Activated B cell treated with CpG ODN at 0.5 μM for 24 hours (primary cell): ENCODE measurements around the gene PAEP. TPM values are rescaled to one million over a fixed set of nuclear protein-coding genes. Genes with fewer than 3 reads are reported as not detected.

ENCODE experiments used
- ATAC-seq: fragments of 200-7000 bp; cut with Tn5 transposase; one replicate; pipeline ENCODE4 v1.10.0; 2021; ENCODE audit warnings: low read depth, mild to moderate bottlenecking, moderate library complexity
- CTCF ChIA-PET: fragments of 350-600 bp; sonication (Branson Sonifier 250); formaldehyde crosslinking; loops from one replicate; lab custom pipeline; 2021; ENCODE audit warnings: antibody characterized with exemption; lab: Charles Lee
- POLR2A ChIA-PET: fragments of 350-600 bp; sonication (Branson Sonifier 250); formaldehyde crosslinking; loops from one replicate; lab custom pipeline; 2021; ENCODE audit warnings: antibody characterized with exemption; lab: Charles Lee
- DNase-seq: peaks from one replicate; pipeline ENCODE4 v3.0.0; 2022
- H3K27ac Mint-ChIP-seq: one replicate; pipeline ENCODE4 v1.8.0; 2020; ENCODE audit warnings: mixed read lengths
- H3K27me3 Mint-ChIP-seq: one replicate; pipeline ENCODE4 v1.8.0; 2021; ENCODE audit warnings: mixed read lengths
- H3K36me3 Mint-ChIP-seq: one replicate; pipeline ENCODE4 v1.8.0; 2021; ENCODE audit warnings: low read depth, mixed read lengths
- H3K4me1 Mint-ChIP-seq: one replicate; pipeline ENCODE4 v1.8.0; 2021; ENCODE audit warnings: mixed read lengths
- H3K4me3 Mint-ChIP-seq: one replicate; pipeline ENCODE4 v1.8.0; 2020; ENCODE audit warnings: mild to moderate bottlenecking, mixed read lengths
- H3K9me3 Mint-ChIP-seq: one replicate; pipeline ENCODE4 v1.8.0; 2020; ENCODE audit warnings: mixed read lengths
- intact Hi-C: fragments of 100-400 bp; cut with micrococcal nuclease; formaldehyde crosslinking; loops from one replicate; pipeline ENCODE4 v1.15.1; 2024
- total RNA-seq: library from RNA; stranded (reverse); gene quantifications from 2 replicates; pipeline ENCODE4 v1.2.3, GENCODE V29; 2022
- TF ChIP-seq, protein P1 (sequence below): fragments of 200-600 bp; IDR thresholded peaks from one replicate; pipeline ENCODE4 v1.8.0; 2022; ENCODE audit warnings: antibody characterized with exemption, mild to moderate bottlenecking

PAEP gene
- total RNA-seq, 1 donor from 2014 or later: not detected

DNA sequence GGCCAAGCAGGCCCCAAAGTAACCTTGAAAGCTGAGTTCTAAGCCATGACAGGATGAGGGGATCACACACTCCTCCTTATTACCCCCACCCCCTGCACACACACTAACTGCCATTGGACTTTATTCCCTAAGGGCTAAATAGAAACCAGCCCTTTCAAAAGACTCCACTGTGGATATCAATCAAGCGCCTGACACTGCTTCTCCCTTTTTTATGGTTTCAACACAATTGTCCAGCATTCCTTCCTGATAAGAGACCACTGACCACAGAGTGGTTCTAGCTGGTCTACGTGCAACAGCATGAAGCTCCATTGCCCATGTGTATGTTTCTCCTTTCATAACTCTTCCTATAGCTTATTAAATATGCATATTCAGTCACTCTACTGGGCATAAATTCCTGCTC is 34.7 kb downstream of the PAEP start:
- Mint-ChIP-seq H3K4me3 (no peak overlapping the region), H3K4me1 (no peaks in the 10 kb centered on the region), H3K27ac (no peak overlapping the region), H3K27me3 (peaks cover 13% of the 10 kb centered on the region), H3K9me3 (peaks cover 2% of the 10 kb centered on the region), H3K36me3 (no peaks in the 10 kb centered on the region)
- TF ChIP-seq, protein P1, sequence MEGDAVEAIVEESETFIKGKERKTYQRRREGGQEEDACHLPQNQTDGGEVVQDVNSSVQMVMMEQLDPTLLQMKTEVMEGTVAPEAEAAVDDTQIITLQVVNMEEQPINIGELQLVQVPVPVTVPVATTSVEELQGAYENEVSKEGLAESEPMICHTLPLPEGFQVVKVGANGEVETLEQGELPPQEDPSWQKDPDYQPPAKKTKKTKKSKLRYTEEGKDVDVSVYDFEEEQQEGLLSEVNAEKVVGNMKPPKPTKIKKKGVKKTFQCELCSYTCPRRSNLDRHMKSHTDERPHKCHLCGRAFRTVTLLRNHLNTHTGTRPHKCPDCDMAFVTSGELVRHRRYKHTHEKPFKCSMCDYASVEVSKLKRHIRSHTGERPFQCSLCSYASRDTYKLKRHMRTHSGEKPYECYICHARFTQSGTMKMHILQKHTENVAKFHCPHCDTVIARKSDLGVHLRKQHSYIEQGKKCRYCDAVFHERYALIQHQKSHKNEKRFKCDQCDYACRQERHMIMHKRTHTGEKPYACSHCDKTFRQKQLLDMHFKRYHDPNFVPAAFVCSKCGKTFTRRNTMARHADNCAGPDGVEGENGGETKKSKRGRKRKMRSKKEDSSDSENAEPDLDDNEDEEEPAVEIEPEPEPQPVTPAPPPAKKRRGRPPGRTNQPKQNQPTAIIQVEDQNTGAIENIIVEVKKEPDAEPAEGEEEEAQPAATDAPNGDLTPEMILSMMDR: no peak
- CTCF ChIA-PET: no interaction called here
- DNase-seq: no peak
- no peak for ATAC-seq
- intact Hi-C loops: no loop called here
- POLR2A ChIA-PET: no interaction called here

DNA sequence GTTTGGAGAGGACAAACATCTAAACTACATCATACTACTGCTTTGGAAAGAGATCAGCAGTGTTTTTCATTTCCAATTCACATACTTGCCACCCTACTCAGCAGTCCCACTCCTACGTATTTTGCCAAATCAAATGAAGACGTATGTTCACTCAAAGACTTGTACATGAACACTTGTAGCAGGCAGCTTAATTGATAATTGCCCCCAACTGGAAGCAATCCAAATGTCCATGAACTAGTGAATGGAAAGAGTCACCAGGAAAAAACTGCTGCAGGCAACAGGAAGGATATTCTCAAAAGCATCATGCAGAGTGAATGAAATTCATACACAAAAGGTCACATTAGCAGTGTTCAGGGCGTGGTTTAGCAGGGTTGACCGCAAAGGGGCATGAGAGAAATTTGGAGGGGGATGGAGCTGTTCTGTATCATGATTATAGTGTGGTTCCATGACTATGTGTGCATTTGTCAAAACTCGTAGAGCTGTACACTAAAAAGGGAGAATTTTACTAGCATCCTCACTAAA is 38.8 kb downstream of the PAEP start:
- ChIA-PET CTCF (no interaction called here), POLR2A (no interaction called here)

DNA sequence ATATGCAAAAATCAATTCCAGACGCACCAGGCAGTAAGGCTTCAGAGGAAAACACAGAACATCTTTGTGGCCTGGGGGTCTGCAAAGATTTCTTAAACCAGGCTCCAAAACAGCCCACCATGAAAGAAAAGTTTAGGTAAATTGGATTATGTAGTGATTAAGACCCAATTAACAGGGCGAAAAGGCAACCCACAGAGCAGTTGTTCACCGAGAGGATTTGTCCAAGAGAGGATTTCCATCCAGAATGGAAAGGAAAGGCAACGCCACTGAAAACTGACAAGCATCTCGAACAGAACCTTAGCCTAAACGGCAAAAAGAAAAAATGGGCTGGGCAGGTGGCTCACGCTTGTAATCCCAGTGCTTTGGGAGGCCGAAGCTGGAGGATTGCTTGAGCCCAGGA is 40.4 kb downstream of the PAEP start:
- DNase-seq (no peak), ATAC-seq (no peak)
- TF ChIP-seq, protein P1: no peak
- Mint-ChIP-seq H3K4me1 (no peaks in the 10 kb centered on the region), H3K27me3 (peaks cover 3% of the 10 kb centered on the region), H3K27ac (no peak overlapping the region), H3K9me3 (no peaks in the 10 kb centered on the region), H3K36me3 (no peaks in the 10 kb centered on the region), H3K4me3 (no peak overlapping the region)
- ChIA-PET POLR2A (no interaction called here), CTCF (no interaction called here)
- intact Hi-C loops: no loop called here

More for the DNA sequence above, 38.8 kb downstream of the PAEP start:
- intact Hi-C loops: no loop called here
- H3K27me3 Mint-ChIP-seq: peaks cover 12% of the 10 kb centered on the region
- DNase-seq: no peak
- TF ChIP-seq, protein P1: no peak
- no peaks in the 10 kb centered on the region for H3K4me1 Mint-ChIP-seq
- no peak for ATAC-seq
- H3K9me3 Mint-ChIP-seq: no peaks in the 10 kb centered on the region
- H3K4me3 Mint-ChIP-seq: no peak overlapping the region
- H3K27ac Mint-ChIP-seq: no peak overlapping the region
- H3K36me3 Mint-ChIP-seq: no peaks in the 10 kb centered on the region

DNA sequence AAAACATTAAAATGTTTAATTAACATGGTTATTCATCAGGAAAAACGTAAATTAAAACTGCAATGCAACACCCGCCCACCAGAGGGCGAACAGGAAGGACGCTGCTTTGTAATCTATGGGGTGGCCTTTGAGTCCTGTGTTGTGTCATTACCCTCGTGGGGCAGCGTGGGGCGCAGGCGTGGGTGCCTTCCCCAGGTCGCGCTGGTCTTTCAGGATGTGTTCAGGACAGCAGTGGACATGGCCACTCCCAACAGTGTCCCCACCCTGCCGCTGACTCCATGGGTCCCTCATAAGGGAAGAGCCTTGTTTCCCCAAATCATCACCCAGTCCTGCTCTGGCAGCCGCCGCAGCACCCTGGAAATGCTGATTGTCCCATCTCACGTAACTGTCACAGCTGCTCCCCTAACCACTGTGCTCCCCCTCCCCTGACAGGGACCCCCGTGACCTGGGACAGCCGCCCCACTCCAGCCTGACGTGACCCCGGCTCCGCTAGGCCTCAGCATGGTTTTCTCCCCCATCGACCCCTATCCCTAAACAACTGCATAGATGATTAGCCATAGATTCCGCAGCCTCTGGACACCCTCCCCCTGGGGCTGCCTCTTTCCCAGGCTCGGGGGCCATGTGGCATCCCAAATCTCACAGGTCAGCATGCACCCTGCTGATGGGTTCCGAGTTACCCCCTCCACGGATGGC is 41.4 kb downstream of the PAEP start:
- POLR2A ChIA-PET: no interaction called here
- DNase-seq: peak; percentile 35
- ATAC-seq: peak; percentile 52
- Mint-ChIP-seq H3K27me3 (peaks cover 3% of the 10 kb centered on the region), H3K4me1 (no peaks in the 10 kb centered on the region), H3K36me3 (no peaks in the 10 kb centered on the region), H3K4me3 (no peak overlapping the region), H3K9me3 (no peaks in the 10 kb centered on the region), H3K27ac (no peak overlapping the region)
- CTCF ChIA-PET: no interaction called here
- TF ChIP-seq, protein P1: no peak
- intact Hi-C loops: no loop called here

DNA sequence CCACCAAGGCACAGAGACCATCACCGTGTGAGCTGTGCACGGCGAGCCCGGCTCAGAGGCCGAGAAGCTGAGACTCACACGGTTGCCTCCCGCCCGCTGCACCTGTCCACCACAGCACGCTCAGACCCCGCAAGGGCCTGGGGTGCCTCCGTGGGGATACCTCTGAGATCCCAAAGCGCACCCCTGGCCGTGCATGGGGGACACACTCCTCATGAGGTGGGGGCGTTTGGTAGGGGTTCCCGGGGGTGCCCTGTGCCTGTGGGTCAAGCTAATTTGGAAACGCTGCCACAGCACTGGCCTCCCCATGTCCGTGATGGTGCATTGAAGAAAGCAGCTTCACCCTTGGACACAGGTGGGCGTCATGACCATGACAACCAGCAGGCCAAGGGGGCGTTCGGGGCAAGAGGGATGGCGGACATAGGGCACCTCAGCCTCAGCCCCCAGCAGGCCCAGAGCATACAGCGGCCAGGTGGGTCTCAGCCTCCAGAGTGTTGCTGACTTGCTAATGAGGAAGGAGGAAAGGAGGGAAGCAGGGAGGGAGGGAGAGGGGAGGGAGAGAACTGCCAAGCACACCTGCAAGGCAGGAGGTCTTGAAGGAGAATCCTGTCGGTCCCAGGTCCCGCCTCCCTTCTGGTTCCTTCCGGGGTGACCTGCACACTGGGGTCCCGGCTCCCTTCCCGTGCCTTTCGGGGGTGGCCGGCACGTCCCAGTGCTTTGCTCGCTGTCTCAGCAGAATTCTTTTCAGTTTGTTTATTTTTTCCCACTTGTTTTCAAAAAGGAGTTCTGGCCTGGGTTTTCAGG is 43.1 kb downstream of the PAEP start:
- Mint-ChIP-seq H3K36me3 (no peaks in the 10 kb centered on the region), H3K9me3 (no peaks in the 10 kb centered on the region), H3K27ac (no peak overlapping the region), H3K4me3 (no peak overlapping the region), H3K27me3 (peaks cover 2% of the 10 kb centered on the region), H3K4me1 (no peaks in the 10 kb centered on the region)
- DNase-seq (no peak), ATAC-seq (no peak)
- TF ChIP-seq, protein P1: no peak
- ChIA-PET POLR2A (no interaction called here), CTCF (no interaction called here)
- intact Hi-C loops: no loop called here
